ENCODE results near the gene TRMT112. TPM values are rescaled to one million over a fixed set of nuclear protein-coding genes. Genes with fewer than 3 reads are reported as not detected.
A peak's percentile ranks its signal among the peaks of the same experiment; 100 is the strongest.

The TRMT112 gene
- total and polyA plus RNA-seq, 12 donors, result 286 to 991 (median 397) TPM

GRCh38 chr11:64286801-64287159 is 30.6 kb downstream of the TRMT112 start:
- Histone ChIP-seq H3K9me3 (replicated peaks in 1 of 3) (no peaks in the 10 kb centered on the region), H3K36me3 (replicated peaks in 1 of 2) (peaks cover 0 to 3% of the 10 kb centered on the region in 2 donors), H3K4me3 (no peak overlapping the region), H3K4me1 (replicated peaks in 1 of 2) (peaks cover 15 to 21% of the 10 kb centered on the region in 2 donors), H3K27me3 (peaks cover 13% of the 10 kb centered on the region), H3K27ac (no peak overlapping the region)
- DNase-seq, result no peak
- TF ChIP-seq POLR2A (IDR thresholded peaks at IDR 0.05) (no peak), CTCF (IDR thresholded peaks at IDR 0.05) (no peak)
- 53 to 73% (median 61%) methylated on average over 9 of the region's 9 CpGs for WGBS, 4 donors
- intact Hi-C loops (cut with DNase I), result no loop called here

- peaks cover 0 to 3% of the 10 kb centered on the region in 2 donors for H3K36me3 ChIP-seq (replicated peaks in 1 of 2)
- H3K9me3 ChIP-seq (replicated peaks in 1 of 3), result no peaks in the 10 kb centered on the region
- H3K27me3 ChIP-seq, result peaks cover 7% of the 10 kb centered on the region
- DNase-seq, result peak in 4 of 7 donors; percentile 36 to 62 (median 46)
- peak overlapping the region in 2 of 4 donors; percentile 86 to 93 for H3K4me3 ChIP-seq
- peaks cover 15 to 19% of the 10 kb centered on the region in 2 donors for H3K4me1 ChIP-seq (replicated peaks in 1 of 2)
- H3K27ac ChIP-seq, result peak overlapping the region in 3 of 5 donors; percentile 77 to 94 (median 93)
- intact Hi-C loops (cut with DNase I), result no loop called here
- WGBS, 4 donors, result 24 to 53% (median 34%) methylated on average over 15 to 37 of the region's 40 CpGs
- TF ChIP-seq POLR2A (IDR thresholded peaks at IDR 0.05), result no peak
- no peak for TF ChIP-seq CTCF (IDR thresholded peaks at IDR 0.05)
Measured at GRCh38 chr11:64285885-64286800, 31.2 kb downstream of the TRMT112 start.

DNA sequence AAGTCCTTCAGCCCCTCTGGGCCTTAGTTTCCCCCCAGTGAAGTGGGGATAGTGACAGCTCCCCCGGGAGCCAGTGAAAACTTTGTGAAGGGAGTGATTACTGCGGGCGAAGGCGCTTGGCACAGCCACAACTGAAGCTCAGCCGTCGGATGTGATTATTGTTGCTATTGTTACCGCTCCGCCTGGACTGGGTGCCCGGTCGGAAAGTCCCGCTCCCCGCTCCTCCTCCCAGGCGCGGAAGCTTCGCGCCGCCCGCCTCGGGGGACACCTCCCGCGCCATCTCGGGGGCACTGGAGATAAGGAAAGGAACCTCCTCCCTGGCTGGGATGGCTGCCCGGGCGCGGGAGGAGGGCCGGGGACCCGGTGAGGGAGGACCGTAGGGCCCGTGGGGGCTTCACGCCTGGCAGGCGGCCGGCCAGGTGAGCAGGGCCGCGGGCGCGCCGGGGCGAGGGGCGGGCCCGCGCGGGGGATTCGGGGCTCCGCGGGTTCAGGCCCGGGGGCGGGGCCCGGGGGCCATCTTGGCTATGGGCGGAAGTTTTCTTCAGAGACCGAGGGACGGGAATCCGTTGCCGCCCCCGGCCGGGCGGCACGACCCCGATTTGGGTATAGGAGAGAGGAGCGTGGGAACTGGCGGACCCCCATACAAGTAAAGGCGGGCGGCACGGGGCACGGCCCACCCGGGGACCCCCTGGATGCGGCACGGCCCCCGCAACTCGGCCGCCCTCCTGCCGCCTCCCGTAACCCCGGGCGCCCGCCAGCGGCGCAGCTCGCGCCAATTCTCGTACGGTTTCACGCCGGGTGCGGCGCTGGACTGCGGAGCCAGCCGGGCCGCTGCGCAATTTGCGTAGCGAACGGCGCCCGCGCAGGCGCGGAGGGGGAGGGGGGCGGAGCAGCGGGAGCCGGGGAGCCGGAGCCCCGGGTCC is 32.1 kb downstream of the TRMT112 start, which contains the start of gene GPR137:
GPR137 (plus strand) TSS at position 887 of the 923 bp plus-strand sequence. CDS start 677 bp downstream, outside the sequence.
- H3K27ac ChIP-seq, result peak within 1 kb of the TSS; percentile 77 to 94 (median 87)
- 1% methylated on average over 23 to 102 of the region's 102 CpGs; no CpG with 5 or more reads in 1 of the 4 donors for WGBS, 4 donors
- H3K4me3 ChIP-seq, result peak within 1 kb of the TSS; percentile 17 to 93 (median 75)
- peak; percentile 78 to 88 (median 84) for DNase-seq
- peaks cover 15 to 19% of the 10 kb centered on the region in 2 donors for H3K4me1 ChIP-seq (replicated peaks in 1 of 2)
- intact Hi-C loops (cut with DNase I), result no loop called here
- TF ChIP-seq CTCF (IDR thresholded peaks at IDR 0.05) (peak in 1 of 6 experiments; percentile 6), POLR2A (IDR thresholded peaks at IDR 0.05) (peak in 1 of 2 donors; percentile 44)
- H3K9me3 ChIP-seq (replicated peaks in 1 of 3), result no peaks in the 10 kb centered on the region
- peaks cover 0 to 3% of the 10 kb centered on the region in 2 donors for H3K36me3 ChIP-seq (replicated peaks in 1 of 2)
- no peaks in the 10 kb centered on the region for H3K27me3 ChIP-seq
